Glutamatergic neuron (in vitro differentiated cells): ENCODE results near the gene BBS1. TPM values are rescaled to one million over a fixed set of nuclear protein-coding genes. Genes with fewer than 3 reads are reported as not detected.

Experiments used
- DNase-seq: peaks from one replicate; pipeline ENCODE4 v3.0.0; 2022
- H3K27ac Mint-ChIP-seq: one replicate; pipeline ENCODE4 v1.8.0; 2020; ENCODE audit warnings: mild to moderate bottlenecking, mixed read lengths, inconsistent platforms; ENCODE audit not compliant: unreplicated experiment
- H3K27me3 Mint-ChIP-seq: one replicate; pipeline ENCODE4 v1.8.0; 2020; ENCODE audit warnings: mild to moderate bottlenecking, moderate library complexity, mixed read lengths, inconsistent platforms; ENCODE audit not compliant: unreplicated experiment
- H3K36me3 Mint-ChIP-seq: one replicate; pipeline ENCODE4 v1.8.0; 2020; ENCODE audit warnings: mild to moderate bottlenecking, mixed read lengths, inconsistent platforms; ENCODE audit not compliant: unreplicated experiment
- H3K4me1 Mint-ChIP-seq: one replicate; pipeline ENCODE4 v1.8.0; 2020; ENCODE audit warnings: mild to moderate bottlenecking, low read depth, mixed read lengths, inconsistent platforms; ENCODE audit not compliant: unreplicated experiment
- H3K4me3 Mint-ChIP-seq: one replicate; pipeline ENCODE4 v1.8.0; 2020; ENCODE audit warnings: mild to moderate bottlenecking, mixed read lengths, inconsistent platforms; ENCODE audit not compliant: unreplicated experiment
- H3K9me3 Mint-ChIP-seq: one replicate; pipeline ENCODE4 v1.8.0; 2020; ENCODE audit warnings: mild to moderate bottlenecking, moderate library complexity, mixed read lengths, inconsistent platforms; ENCODE audit not compliant: unreplicated experiment
- total RNA-seq: library from RNA; stranded (reverse); fragmentation: NEBNext Ultra II Directional; extraction: Animal tissue kit (Norgen Biotek cat#: 25700); gene quantifications from one replicate; pipeline ENCODE4 v1.2.1, GENCODE V29; 2021; ENCODE audit not compliant: unreplicated experiment
- TF ChIP-seq, protein P1 (sequence below): fragments of 200-600 bp; sonication (generic); IDR thresholded peaks from one replicate; pipeline ENCODE4 v1.5.0; 2021; ENCODE audit not compliant: partially characterized antibody, unreplicated experiment

Gene BBS1
- total RNA-seq, 1 donor from 2014 or later, result 37.3 TPM

DNA sequence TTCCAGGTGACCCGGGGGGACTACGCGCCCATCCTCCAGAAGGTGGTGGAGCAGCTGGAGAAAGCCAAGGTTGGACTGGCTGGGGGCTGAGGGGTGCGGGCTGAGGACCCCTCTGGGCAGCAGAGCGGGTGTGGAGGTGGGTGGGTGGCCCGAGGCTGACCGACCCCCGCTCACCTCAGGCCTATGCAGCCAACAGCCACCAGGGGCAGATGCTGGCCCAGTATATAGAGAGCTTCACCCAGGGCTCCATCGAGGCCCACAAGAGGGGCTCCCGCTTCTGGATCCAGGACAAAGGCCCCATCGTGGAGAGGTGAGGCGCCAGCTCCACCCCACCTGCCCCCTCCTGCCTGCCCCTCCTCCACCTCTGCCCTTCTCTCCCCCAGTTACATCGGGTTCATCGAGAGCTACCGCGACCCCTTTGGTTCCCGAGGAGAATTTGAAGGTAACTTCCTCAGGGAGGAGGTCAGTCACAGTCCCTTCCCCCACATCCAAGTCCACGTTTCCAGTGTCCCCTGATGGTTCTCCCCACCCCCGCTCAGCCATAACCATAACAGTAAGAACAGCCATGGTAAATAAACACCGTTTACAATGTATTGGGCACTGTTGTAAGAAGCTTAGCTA lies 19.0 kb upstream of the BBS1 start:
- Mint-ChIP-seq H3K27ac (no peak overlapping the region), H3K4me3 (no peak overlapping the region), H3K4me1 (peaks cover 1% of the 10 kb centered on the region), H3K36me3 (peaks cover 8% of the 10 kb centered on the region), H3K27me3 (no peaks in the 10 kb centered on the region), H3K9me3 (no peaks in the 10 kb centered on the region)
- TF ChIP-seq, protein P1, sequence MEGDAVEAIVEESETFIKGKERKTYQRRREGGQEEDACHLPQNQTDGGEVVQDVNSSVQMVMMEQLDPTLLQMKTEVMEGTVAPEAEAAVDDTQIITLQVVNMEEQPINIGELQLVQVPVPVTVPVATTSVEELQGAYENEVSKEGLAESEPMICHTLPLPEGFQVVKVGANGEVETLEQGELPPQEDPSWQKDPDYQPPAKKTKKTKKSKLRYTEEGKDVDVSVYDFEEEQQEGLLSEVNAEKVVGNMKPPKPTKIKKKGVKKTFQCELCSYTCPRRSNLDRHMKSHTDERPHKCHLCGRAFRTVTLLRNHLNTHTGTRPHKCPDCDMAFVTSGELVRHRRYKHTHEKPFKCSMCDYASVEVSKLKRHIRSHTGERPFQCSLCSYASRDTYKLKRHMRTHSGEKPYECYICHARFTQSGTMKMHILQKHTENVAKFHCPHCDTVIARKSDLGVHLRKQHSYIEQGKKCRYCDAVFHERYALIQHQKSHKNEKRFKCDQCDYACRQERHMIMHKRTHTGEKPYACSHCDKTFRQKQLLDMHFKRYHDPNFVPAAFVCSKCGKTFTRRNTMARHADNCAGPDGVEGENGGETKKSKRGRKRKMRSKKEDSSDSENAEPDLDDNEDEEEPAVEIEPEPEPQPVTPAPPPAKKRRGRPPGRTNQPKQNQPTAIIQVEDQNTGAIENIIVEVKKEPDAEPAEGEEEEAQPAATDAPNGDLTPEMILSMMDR, result peak; percentile 63
- DNase-seq, result peak; percentile 48

DNA sequence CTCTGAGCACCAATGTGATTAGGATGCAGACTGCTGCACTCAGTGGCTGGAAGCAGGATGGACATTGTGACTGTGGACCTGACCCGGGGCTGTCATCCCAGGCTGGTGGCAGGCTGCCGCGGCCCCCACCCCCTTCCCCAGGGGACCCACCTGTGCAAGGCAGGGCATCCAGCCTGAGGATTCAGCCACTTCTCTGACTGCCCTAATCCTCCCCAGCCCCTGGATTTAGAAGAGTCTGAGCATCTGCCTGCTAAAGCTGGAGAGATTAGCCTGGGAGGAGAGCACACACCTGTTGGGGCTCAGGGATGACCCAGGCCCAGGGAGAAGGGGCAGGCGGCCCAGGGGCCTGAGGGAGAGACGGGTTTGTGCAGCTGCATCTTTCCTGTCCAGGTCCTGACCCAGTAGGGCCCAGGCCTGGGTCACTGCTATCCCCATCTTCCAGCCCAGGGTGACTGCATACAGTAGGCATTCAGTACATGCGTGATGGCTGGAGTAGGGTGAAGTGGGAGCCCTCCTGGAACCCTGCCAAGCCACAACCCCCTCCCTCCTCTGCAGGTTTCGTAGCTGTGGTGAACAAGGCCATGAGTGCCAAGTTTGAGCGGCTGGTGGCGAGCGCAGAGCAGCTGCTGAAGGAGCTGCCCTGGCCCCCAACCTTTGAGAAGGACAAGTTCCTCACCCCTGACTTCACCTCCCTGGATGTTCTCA lies 18.1 kb upstream of the BBS1 start:
- Mint-ChIP-seq H3K9me3 (no peaks in the 10 kb centered on the region), H3K4me3 (no peak overlapping the region), H3K27ac (no peak overlapping the region), H3K36me3 (peaks cover 8% of the 10 kb centered on the region), H3K4me1 (peaks cover 1% of the 10 kb centered on the region), H3K27me3 (no peaks in the 10 kb centered on the region)
- no peak for DNase-seq
- TF ChIP-seq, protein P1, result no peak

DNA sequence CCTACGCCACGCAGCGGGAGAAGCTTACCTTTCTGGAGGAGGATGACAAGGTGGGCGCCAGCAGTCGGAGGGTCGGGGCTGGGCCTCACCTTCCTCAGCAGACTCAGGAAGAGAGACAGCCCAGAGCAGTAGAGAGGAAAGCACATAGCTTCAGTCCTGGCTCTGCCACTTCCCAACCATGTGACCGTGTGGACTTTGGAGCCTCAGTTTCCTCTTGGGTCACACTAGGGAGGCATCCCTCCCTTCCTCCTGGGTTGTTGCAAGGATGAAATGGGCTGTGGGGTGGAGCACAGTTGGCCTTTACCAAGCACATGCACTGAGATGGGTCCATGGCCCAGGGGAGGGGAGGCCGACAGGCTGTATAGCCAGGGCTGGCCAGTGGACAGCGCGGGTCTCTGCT lies 17.3 kb upstream of the BBS1 start:
- peak overlapping the region; percentile 46 for H3K4me3 Mint-ChIP-seq
- H3K4me1 Mint-ChIP-seq, result peaks cover 1% of the 10 kb centered on the region
- no peak for DNase-seq
- H3K36me3 Mint-ChIP-seq, result peaks cover 8% of the 10 kb centered on the region
- no peaks in the 10 kb centered on the region for H3K27me3 Mint-ChIP-seq
- TF ChIP-seq, protein P1, result no peak
- H3K27ac Mint-ChIP-seq, result peak overlapping the region; percentile 35
- H3K9me3 Mint-ChIP-seq, result no peaks in the 10 kb centered on the region

DNA sequence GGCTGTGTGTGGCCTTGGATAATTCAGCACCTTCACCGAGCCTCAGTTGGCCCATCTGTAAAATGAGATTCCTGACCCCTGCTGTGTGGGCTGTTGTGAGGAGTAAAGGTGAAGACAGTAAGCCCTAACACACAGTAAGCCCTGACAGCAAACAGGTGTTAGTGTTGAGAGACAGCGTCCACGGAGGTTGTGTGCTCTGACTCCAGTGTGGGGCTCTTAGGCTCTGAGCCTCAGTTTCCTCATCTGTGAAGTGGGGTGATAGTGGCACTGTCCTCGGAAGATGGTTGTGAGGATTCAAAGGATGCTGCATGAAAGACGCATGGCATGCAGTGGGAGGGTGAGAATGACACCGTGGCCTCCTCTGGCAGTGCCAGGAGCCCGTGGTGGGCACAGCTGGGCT lies 16.0 kb upstream of the BBS1 start:
- Mint-ChIP-seq H3K27ac (no peak overlapping the region), H3K27me3 (no peaks in the 10 kb centered on the region), H3K36me3 (peaks cover 4% of the 10 kb centered on the region), H3K4me3 (no peak overlapping the region), H3K9me3 (no peaks in the 10 kb centered on the region), H3K4me1 (peaks cover 1% of the 10 kb centered on the region)
- TF ChIP-seq, protein P1, result no peak
- DNase-seq, result no peak

DNA sequence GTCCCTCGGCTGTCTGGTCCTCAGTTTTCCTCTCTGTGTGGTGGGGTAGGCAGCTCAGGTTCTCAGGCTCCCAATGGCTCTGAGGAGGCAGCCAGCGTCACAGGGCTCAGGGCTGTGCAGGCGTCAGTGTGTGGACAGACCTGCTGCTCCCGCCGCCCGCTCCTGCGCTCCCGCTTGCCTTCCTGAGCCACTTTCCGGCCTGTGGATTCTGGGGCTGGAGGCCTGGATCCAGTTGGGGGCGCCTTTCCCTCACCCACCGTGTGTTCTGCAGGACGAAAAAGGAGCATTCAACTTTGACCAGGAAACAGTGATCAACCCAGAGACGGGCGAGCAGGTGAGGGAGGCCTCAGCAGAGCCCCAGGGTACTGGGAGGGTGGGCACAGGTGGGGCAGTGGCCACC lies 15.5 kb upstream of the BBS1 start:
- Mint-ChIP-seq H3K9me3 (no peaks in the 10 kb centered on the region), H3K27me3 (no peaks in the 10 kb centered on the region), H3K27ac (no peak overlapping the region), H3K36me3 (peaks cover 4% of the 10 kb centered on the region), H3K4me1 (peaks cover 1% of the 10 kb centered on the region), H3K4me3 (no peak overlapping the region)
- TF ChIP-seq, protein P1, result no peak
- no peak for DNase-seq
